Activated CD8-positive, alpha-beta memory T cell treated with anti-CD3 and anti-CD28 coated beads, Interleukin-2, amount 50 U/mL, for 24 hours (primary cell): ENCODE results near the gene DCBLD1.

ENCODE experiments used
- DNase-seq: peaks from one replicate; pipeline ENCODE4 v3.0.0-alpha.2; 2020; ENCODE audit errors: extremely low read depth

Gene DCBLD1

DNA sequence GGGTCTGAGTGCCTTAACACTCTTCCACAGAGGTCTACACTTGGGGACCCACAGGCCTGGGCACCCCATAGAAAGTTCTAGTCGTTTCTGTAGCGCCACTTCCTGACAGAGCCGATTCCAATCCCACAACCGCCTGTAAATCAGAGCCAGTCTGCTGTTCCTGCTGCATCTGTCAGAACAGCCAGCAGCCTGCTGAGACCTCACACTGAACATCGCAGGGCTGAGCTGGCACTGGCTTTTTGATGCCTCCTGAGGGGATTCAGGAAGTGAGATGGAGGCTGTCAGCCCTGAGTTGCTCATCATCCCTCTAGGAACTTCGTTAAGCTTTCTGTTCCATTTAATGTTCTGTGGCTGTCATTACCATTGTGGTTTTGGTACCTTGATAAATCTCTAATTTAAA is 48.9 kb downstream of the DCBLD1 start:
- no peak for DNase-seq

DNA sequence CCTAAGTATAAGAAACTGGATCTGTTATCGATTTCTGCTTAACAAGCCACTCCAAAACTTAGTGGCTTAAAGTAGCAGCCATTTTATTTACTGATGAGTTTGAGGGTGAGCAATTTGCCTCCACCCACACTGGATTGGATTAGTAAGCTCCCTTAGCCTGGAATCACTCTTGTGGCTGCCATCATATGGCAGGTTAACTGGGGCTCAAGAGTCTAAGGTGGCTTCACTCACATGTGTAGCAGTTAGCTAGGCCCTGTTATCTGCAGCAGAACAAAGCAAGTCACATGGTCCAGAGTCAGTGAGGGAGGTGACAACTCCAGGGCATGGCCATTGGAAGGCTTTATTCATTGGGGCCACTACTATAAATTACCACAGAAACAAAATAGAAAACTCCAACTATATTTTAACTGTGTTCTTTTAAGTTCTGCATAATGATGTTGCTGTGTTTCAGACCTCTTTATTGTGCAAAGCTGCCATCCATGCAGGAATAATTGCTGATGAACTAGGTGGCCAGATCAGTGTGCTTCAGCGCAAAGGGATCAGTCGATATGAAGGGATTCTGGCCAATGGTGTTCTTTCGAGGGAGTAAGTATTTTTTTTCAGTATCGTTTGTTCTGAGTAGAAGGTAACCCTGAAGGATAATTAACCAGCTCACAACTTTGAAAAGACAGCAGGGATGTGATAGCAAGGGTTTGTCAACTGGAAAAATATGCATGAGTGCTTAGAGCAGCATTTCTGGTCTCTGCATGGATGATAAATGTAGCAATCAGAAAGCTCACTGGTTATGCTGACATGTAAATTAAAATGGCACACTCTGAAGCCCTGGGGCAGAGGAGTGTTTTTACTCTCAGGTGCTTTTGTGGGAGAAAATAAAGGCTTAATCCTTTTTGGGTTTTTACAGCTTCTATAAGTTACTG is 49.6 kb downstream of the DCBLD1 start:
- DNase-seq, result no peak

GRCh38 chr6:117533775-117534174 is 51.3 kb downstream of the DCBLD1 start:
- DNase-seq, result no peak

DNA sequence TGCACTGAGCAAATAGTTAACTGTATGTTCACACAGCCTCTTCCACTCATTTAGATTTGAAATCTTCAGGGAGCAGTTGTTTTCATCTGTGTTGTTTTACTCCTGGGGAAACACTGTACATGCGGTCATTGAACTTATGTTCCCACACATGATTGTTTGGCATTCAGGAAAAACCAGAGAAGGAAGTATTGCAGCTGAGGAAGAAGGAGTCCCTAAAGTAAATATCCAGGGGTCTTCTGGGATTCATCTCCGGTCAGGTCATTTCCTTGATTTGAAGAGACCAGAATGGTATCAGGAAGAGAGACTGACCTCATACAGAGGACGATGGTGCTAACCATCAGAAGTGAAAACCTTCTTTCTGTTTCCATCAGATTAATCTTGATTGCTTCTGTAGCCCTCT is 52.5 kb downstream of the DCBLD1 start:
- DNase-seq, result no peak

- no peak for DNase-seq
Observed at GRCh38 chr6:117536317-117536716, 53.8 kb downstream of the DCBLD1 start.

DNA sequence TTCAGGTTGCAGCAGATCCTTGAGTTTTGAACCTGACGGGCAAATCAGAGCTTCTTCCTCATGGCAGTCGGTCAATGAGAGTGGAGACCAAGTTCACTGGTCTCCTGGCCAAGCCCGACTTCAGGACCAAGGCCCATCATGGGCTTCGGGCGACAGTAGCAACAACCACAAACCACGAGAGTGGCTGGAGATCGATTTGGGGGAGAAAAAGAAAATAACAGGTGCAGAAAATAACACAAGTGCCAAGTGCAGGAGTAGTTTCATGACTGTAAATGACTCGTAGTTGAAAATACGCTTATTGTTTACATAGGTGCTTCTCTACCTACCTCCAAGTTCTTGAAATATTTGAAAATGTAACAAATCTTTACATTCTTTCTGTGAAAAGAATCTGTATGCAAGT is 56.1 kb downstream of the DCBLD1 start:
- no peak for DNase-seq

DNA sequence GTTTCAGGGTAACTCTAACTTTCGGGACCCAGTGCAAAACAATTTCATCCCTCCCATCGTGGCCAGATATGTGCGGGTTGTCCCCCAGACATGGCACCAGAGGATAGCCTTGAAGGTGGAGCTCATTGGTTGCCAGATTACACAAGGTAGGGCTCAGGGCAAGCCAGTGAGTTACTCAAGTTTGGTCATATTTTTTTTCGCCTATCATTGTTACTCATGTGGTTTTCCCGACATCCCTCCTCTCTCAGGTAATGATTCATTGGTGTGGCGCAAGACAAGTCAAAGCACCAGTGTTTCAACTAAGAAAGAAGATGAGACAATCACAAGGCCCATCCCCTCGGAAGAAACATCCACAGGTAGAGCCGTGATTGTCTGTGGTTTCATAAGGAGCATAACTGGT is 58.2 kb downstream of the DCBLD1 start:
- DNase-seq, result no peak

DNA sequence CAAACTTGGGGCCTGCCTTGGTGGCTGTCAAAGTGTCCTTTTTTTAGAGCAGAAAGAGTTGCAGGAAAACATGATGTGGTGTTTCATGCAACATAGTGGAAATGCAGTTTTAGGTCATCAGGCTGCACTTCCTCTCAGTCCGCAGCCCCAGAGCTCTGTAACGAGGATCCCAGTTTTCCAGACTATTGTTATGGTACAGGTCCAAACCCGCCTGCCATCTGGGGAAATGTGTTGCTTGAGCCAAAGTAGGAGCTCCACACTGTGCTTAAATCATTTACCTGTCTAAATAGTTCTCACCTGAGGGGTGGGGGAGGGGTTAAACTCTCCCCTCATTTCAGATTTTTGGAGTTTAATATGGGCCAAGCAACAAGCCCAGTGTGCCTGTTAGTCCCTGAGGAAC is 60.0 kb downstream of the DCBLD1 start:
- no peak for DNase-seq

DNA sequence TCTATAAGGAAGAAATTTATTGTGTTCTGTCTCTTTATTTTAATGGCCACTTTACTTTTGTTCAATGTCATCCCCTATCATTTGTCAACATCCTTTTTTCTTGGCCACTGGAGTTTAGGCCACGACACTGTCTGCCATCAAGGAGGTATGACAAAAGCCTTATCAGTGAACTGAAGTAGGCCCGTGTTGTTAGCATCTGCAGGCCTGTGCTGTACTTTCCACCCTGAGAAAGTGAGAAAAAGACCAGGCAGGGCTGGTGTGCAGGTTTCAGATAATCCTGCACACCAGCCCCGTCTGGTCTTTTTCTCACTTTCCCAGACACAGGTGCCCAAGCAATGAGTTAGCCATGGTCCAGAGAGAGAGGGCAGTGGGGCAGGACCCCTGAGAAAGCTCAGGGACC is 62.2 kb downstream of the DCBLD1 start:
- no peak for DNase-seq

GRCh38 chr6:117545161-117545595 is 62.7 kb downstream of the DCBLD1 start:
- no peak for DNase-seq

DNA sequence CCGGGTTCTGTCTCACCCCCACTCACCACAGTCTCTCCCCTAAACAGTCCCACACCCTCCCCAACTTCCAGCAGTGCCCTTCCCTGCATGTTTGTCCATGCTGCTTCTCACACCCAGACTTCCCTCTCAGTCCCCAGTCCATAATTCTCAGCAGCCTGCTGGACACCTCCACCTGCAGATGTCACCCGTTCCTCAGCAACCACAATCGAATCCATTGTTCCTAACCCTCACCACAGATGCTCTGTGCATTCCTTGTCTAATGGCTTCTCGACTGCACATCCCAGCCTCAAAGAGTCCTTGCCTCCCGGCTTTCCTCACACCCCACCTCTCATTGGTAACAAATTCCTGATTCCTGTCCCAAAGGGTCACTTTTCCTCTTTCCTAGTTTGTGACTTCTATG is 64.2 kb downstream of the DCBLD1 start:
- DNase-seq, result no peak

- DNase-seq, result no peak
Observed at GRCh38 chr6:117547688-117548621, 65.5 kb downstream of the DCBLD1 start.

GRCh38 chr6:117548797-117549301 is 66.4 kb downstream of the DCBLD1 start:
- DNase-seq, result no peak

DNA sequence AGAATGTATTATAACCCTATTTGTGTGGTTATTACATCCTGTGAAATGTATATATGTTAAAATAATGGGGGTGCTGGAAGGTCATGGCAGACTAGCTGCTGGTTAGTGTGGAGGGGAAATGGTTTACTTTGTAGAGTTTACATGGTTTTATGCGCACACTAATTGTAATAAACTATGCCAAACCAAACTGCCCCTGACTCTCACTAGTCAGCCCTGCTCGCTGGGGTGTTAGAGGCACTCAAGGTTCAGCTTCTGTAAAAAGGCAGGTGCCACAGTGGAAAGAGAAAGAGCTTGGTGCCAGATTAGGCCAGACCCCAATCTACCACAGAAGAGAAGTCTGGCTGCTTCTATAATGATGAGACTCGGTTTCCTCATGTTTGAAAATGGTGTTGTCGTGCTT is 67.1 kb downstream of the DCBLD1 start:
- DNase-seq, result no peak

GRCh38 chr6:117550078-117550600 is 67.7 kb downstream of the DCBLD1 start:
- no peak for DNase-seq

- no peak for DNase-seq
Observed at GRCh38 chr6:117550618-117551242, 68.3 kb downstream of the DCBLD1 start.

GRCh38 chr6:117552618-117553017 is 70.1 kb downstream of the DCBLD1 start:
- DNase-seq, result no peak

DNA sequence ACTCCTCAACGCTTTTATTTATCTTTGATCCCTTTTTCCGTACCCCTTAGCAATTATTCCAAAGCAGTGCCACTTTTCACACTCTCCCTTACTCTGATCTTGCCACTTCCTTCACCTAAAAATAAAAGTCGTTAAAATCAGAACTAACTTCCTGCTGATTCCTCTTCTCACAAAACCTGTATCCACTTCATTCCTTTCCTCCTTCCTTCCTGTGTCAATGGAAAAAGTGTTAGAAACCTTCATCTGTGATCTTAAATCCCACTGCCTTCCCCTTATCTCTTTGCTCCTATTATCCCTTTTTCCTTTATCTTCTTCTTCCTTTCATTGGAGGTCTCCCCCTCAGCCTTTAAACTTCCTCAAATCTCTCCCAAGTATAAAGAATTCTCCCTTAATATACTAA is 70.7 kb downstream of the DCBLD1 start:
- DNase-seq, result no peak

DNA sequence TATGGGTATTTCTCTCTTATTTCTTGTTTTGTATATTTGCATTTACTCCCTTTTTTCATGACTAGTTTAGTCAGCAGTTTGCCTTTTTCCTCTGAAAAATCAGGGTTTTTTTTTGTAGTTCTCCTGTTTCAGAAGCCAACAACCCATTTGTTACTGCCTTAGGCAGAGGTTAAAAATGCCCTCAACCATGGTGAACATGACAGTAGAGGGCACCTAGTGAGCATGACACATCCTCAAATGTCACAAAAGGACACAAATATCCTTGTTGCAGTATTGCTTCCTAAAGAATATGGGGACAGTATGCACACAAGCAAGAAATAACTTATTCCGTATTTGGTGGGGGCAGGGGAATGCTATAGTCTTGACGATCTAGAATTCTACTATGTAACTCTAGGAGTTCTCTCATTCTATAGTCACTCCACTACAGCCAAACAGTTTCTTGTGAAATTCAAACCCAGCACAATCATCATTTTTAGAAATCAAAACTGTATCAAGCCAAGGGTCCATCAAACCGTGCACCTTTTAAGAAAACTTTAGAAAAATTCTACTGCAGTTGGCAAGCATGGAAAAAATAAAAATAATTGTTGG is 72.9 kb downstream of the DCBLD1 start:
- no peak for DNase-seq

- no peak for DNase-seq
Observed at GRCh38 chr6:117555882-117556498, 73.5 kb downstream of the DCBLD1 start.

DNA sequence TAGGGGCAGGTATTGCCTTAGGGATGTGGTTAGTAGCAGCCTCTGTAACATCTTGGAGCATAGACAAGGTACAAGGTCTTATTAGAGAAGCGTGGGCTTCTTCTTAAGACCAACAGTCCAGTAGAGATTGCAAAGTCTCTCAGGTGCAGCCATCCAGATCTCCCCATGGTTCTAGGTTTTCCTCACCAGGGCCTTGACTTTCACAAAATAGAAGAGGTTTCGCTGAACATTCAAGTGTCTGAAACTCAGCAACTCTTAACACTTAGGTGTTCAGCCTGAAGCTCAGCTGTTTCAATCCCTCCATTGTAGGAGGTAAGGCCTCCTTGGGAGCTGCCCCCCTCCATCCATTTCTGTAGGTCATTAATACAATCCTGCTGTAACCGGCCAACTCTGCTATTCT is 75.5 kb downstream of the DCBLD1 start:
- DNase-seq, result no peak
